Small intestine (tissue), 7 donors: ENCODE measurements around the gene NEK10. TPM values are rescaled to one million over a fixed set of nuclear protein-coding genes. Genes with fewer than 3 reads are reported as not detected.

ENCODE experiments used
- DNase-seq, 2 donors: peaks; one replicate each; pipeline versions ENCODE4 v3.0.0 to v3.0.0-alpha.2; 2013
- FAIRE-seq: peaks from 2 replicates; lab custom pipeline; 2012; peaks lifted over from hg19 to GRCh38; lab: Jason Lieb, UNC
- H3K27ac ChIP-seq, 3 donors: one replicate each; pipeline ENCODE4 v1.5.1; 2013; ENCODE audit warnings: low read length in 2 of 3, mild to moderate bottlenecking in 2 of 3, control low read depth in 1 of 3, inconsistent platforms in 1 of 3, low read depth in 1 of 3, moderate library complexity in 1 of 3
- H3K27me3 ChIP-seq, 3 donors: one replicate each; pipeline ENCODE4 v1.6.1; 2013; ENCODE audit warnings: low read length in 3 of 3, inconsistent platforms in 1 of 3; ENCODE audit not compliant: control insufficient read depth in 3 of 3, insufficient read depth in 3 of 3
- H3K36me3 ChIP-seq, 3 donors: one replicate each; pipeline ENCODE4 v1.6.1; 2013; ENCODE audit warnings: low read length in 3 of 3, inconsistent platforms in 1 of 3, low read depth in 1 of 3, mild to moderate bottlenecking in 1 of 3, moderate library complexity in 1 of 3; ENCODE audit not compliant: control insufficient read depth in 3 of 3, insufficient read depth in 2 of 3
- H3K4me1 ChIP-seq, 3 donors: one replicate each; pipeline ENCODE4 v1.6.1; 2013; ENCODE audit warnings: low read length in 2 of 3, inconsistent platforms in 1 of 3, low read depth in 1 of 3, mild to moderate bottlenecking in 1 of 3, moderate library complexity in 1 of 3; ENCODE audit not compliant: control insufficient read depth in 3 of 3, insufficient read depth in 2 of 3
- H3K4me3 ChIP-seq, 3 donors: one replicate each; pipeline ENCODE4 v1.5.1; 2013; ENCODE audit warnings: low read length in 3 of 3, control low read depth in 1 of 3, inconsistent platforms in 1 of 3, low read depth in 1 of 3, mild to moderate bottlenecking in 1 of 3, moderate library complexity in 1 of 3
- H3K9me3 ChIP-seq, 2 donors: one replicate each; pipeline ENCODE4 v1.6.1; 2013; ENCODE audit warnings: low read depth in 1 of 2, low read length in 1 of 2; ENCODE audit not compliant: control insufficient read depth in 2 of 2, insufficient read depth in 1 of 2
- WGBS, 3 donors: extraction: QIAGEN DNeasy Blood & Tissue Kit; methylation state at CpG; one replicate each; pipeline ENCODE4 v1.1.7; 2013; 5-methylcytosine and 5-hydroxymethylcytosine counted together
- polyA plus RNA-seq, 4 donors: library from polyadenylated mRNA; stranded (reverse) in 3 of 4; unstranded in 1 of 4; fragments of 200-250 nt in 3 of 4; fragments of 120-200 nt in 1 of 4; gene quantifications; one replicate each; pipeline versions ENCODE4 v1.2.1 to v1.2.3, GENCODE V29; 2013
- donor health status: healthy with polysubstance abuse.
- donor health status: control.
- donor health status: control.
- donor health status: Bipolar disorder and iron deficiency.
- donor health status: healthy.

The NEK10 gene
- polyA plus RNA-seq, 4 donors: 0.30 to 3.6 (median 0.67) TPM

DNA sequence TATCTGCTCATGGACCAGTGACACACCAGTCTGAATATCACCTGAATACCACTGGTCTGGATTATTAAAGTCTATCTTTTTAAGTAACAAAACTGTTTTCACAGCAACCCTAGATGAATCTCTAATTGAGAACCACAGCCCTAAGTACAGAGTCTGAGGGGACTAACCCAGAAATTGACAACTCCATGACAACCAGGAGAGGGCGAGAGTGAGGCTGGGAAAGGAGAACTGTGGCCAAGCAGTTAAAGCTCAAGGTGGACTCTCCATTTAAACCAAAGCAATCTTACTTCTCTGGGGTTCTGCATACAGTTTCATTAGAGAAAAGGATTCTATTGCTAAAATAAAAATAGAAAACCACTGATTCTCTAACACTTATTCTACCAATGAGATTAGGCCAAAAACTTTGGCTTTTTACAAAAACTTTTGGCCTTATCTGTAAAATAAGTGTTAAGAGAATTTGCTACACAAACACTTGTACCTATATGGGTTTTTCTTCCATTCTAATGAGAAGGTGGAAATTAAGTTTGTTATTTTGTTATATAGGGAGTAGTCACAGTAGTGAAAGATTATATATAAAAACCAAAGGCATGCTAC, 11.4 kb downstream of the NEK10 start:
- no peak for FAIRE-seq
- peak; percentile 75 to 78 for DNase-seq
- H3K27me3 ChIP-seq: no peaks in the 10 kb centered on the region
- H3K27ac ChIP-seq: no peak overlapping the region
- WGBS, 3 donors: 8 to 45% (median 23%) methylated on average over 1 of the region's 1 CpG
- H3K9me3 ChIP-seq: no peaks in the 10 kb centered on the region
- no peak overlapping the region for H3K4me3 ChIP-seq
- peaks cover 3 to 21% (median 4%) of the 10 kb centered on the region in 3 donors for H3K4me1 ChIP-seq
- no peaks in the 10 kb centered on the region for H3K36me3 ChIP-seq

DNA sequence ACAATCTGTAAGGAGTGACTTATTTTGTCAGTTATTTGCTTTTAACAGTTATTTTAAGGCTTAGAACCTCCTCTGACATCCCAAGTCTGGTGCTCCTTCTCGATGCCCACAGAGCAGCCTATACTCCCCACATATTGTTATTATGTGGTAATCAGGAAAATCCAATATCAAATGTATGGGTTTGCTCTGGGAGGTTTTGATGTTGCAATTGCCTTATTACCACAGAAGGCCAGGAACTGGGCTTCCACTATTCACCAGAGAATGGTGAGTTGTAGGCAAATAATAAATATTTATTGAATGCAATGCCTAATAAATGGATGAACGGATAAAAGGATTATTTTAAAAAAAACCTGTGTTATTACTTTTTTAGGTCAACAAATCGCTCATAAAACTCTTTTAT, 12.2 kb downstream of the NEK10 start:
- FAIRE-seq: no peak

DNA sequence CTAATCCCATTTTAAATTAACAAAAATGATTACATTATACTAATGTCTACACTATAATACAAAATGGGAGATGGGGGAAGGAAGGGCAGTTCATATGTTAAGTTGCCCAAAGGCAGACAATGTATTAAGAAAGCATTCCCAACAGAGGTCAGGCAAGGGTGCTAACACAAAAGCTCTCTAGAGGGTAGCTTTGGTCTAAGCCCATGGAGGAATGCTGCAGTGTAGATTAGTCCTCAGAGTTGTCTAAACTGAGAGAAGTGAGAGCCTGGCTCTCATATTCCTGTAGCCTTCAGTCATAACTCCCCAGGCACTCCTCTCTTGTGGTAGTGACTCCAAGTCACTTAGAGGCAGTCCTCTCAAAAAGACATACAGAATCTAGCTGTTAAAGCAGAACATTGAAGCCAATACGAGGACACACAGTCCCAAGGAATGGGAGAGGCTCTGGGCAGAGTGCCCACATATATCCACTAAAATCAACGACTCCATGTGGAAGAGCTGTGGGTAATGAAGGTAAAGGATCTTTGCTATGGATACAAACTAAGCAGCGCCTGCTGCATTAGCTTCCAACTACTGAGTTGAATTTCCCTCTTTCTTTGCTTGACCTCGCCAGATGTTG, 14.5 kb downstream of the NEK10 start:
- Histone ChIP-seq H3K9me3 (no peaks in the 10 kb centered on the region), H3K4me3 (no peak overlapping the region), H3K27me3 (no peaks in the 10 kb centered on the region), H3K36me3 (no peaks in the 10 kb centered on the region), H3K27ac (no peak overlapping the region), H3K4me1 (peaks cover 0 to 8% (median 3%) of the 10 kb centered on the region in 3 donors)
- WGBS, 3 donors: 56 to 62% (median 56%) methylated on average over 4 of the region's 4 CpGs
- DNase-seq (peak in 1 of 2 donors; percentile 47), FAIRE-seq (no peak)

More for the DNA sequence above, 12.2 kb downstream of the NEK10 start:
- DNase-seq: no peak
- WGBS, 3 donors: 82 to 85% (median 84%) methylated on average over 3 of the region's 3 CpGs
- H3K4me1 ChIP-seq: peaks cover 3 to 21% (median 4%) of the 10 kb centered on the region in 3 donors
- no peak overlapping the region for H3K4me3 ChIP-seq
- H3K36me3 ChIP-seq: no peaks in the 10 kb centered on the region
- no peak overlapping the region for H3K27ac ChIP-seq
- H3K27me3 ChIP-seq: no peaks in the 10 kb centered on the region
- H3K9me3 ChIP-seq: no peaks in the 10 kb centered on the region

DNA sequence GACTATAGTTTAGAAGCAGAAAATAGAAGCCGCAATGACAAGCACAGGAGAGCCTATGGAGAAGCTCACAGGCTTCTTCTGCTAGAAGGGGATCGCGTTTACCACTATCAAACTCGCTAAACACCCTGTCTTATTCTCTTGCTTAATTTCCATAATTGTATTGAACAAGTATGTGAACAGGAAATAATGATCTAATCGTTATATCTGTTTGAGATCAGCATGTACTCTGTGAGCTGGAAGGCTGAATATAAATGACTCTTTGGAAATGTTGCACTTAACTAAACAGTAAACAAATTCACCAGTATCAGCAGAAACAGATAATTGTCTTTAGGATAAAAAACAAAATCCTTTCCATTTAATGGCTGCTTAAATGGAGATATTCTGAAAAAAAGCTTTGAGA, 15.0 kb downstream of the NEK10 start:
- Histone ChIP-seq H3K4me3 (no peak overlapping the region), H3K27ac (no peak overlapping the region), H3K4me1 (peaks cover 0 to 8% (median 3%) of the 10 kb centered on the region in 3 donors), H3K9me3 (no peaks in the 10 kb centered on the region), H3K27me3 (no peaks in the 10 kb centered on the region), H3K36me3 (no peaks in the 10 kb centered on the region)
- FAIRE-seq (no peak), DNase-seq (no peak)
- 62 to 70% (median 68%) methylated on average over 5 of the region's 5 CpGs for WGBS, 3 donors

DNA sequence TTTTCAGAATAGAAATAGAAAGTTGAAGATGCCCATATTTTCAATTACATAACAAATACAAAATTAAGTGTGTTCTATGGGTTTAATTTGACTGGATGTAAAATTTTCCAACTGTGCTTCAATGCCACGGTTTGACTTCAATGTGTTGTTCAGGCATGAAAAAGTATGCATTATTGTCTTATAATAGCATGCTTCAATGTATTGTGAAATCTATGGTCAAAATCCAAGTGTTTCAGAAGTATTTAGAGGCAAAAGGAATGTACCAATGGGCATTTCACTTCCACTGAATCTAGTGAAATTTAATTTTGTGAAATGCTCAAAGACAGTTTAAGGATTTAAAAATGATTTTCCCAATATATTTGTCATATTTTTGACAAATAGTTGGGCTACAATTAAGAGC, 16.0 kb downstream of the NEK10 start:
- no peaks in the 10 kb centered on the region for H3K36me3 ChIP-seq
- H3K27ac ChIP-seq: no peak overlapping the region
- no peaks in the 10 kb centered on the region for H3K27me3 ChIP-seq
- WGBS, 3 donors: 84 to 90% (median 85%) methylated on average over 1 of the region's 1 CpG
- no peak for FAIRE-seq
- no peak overlapping the region for H3K4me3 ChIP-seq
- peaks cover 0 to 3% (median 2%) of the 10 kb centered on the region in 3 donors for H3K4me1 ChIP-seq
- DNase-seq: no peak
- no peaks in the 10 kb centered on the region for H3K9me3 ChIP-seq

DNA sequence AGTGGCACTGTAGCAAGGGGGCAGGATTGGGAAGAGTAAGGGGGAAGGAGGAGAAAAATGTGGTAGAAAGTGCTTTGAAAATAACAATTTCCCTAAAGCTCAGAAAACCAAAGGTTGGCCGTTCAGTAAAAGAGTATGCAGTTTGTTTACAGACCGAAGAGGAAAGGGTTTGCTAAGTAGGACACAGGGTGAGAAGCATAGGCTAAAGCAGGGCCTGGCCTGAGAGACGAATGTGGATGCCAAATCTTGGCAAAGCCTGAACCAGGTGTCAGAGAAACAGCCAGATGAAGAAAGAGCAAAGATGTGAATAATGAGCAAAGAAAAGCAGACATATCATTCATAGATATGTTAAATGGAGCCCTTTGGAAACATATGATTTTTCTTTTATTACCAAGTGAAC, 17.1 kb downstream of the NEK10 start:
- H3K27ac ChIP-seq: no peak overlapping the region
- H3K27me3 ChIP-seq: no peaks in the 10 kb centered on the region
- FAIRE-seq: no peak

DNA sequence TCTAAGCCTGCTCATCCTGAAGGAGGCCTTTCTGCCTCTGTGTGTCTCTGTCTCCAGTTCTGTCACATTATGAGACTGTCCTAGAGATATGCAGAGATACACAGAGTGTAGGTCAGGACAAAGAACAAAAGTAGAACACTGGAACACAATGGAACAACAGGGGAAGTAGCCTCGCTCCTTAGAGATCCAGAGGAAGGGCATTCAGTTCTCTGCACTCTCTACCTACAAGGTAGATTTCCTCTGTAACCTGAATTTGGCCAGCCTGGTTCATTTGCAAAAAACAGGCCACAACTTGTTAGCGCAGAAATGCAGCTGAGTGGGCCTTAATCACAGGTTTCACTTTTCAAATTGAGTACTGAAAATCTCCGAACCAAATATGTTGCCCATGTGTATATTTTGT, 19.4 kb downstream of the NEK10 start:
- DNase-seq (no peak), FAIRE-seq (no peak)
- H3K36me3 ChIP-seq: no peaks in the 10 kb centered on the region
- H3K27me3 ChIP-seq: no peaks in the 10 kb centered on the region
- 62 to 81% (median 78%) methylated on average over 3 of the region's 3 CpGs for WGBS, 3 donors
- H3K4me1 ChIP-seq: peaks cover 0 to 8% (median 3%) of the 10 kb centered on the region in 3 donors
- no peak overlapping the region for H3K27ac ChIP-seq
- no peaks in the 10 kb centered on the region for H3K9me3 ChIP-seq
- no peak overlapping the region for H3K4me3 ChIP-seq

More for the DNA sequence above, 17.1 kb downstream of the NEK10 start:
- H3K36me3 ChIP-seq: no peaks in the 10 kb centered on the region
- 80 to 90% (median 83%) methylated on average over 3 of the region's 3 CpGs for WGBS, 3 donors
- peaks cover 0 to 3% (median 0%) of the 10 kb centered on the region in 3 donors for H3K4me1 ChIP-seq
- H3K4me3 ChIP-seq: no peak overlapping the region
- H3K9me3 ChIP-seq: no peaks in the 10 kb centered on the region
- DNase-seq: no peak

DNA sequence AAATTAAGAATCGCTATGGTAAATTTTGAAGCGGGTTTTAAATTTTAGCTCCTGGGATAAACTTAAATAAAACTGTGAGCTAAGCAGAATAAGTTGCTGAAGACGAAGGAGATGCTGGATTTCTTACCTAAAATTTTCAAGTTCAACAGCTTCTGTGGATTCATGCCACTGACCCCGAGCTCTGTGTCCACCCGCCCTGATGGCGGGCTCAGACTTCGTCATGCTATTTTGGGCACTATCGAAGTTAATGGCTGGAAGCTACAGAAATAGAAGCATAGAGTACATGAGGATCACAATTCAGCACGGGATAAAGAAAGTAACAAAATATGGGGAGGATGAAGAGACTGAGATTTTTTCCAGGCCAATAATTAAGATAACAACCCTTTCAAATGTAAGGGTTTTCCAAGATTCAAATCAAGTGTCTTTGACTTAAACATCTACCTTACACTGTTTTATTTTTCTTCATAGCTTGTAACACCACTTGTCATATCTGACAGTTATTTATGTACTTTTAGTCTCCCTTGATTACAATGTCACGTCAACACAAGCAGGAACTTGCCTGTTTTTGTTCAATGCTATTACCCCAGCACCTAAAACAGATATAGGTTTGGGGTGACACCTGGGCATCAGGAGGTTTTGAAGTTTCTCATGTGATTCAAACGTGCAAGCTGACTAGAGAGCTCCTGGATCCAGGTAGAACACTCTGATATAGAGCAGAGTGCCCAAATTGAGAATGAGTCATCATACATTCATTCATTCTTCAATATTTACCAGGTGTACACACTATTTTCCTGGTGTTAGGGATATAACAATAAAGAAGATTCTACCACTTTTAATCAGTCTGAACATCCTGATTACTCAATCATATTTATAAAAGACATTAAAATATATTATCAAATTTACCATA, 23.0 kb downstream of the NEK10 start:
- Histone ChIP-seq H3K9me3 (no peaks in the 10 kb centered on the region), H3K27me3 (no peaks in the 10 kb centered on the region), H3K4me1 (peaks cover 0 to 6% (median 3%) of the 10 kb centered on the region in 3 donors), H3K4me3 (no peak overlapping the region), H3K27ac (no peak overlapping the region), H3K36me3 (no peaks in the 10 kb centered on the region)
- FAIRE-seq: no peak
- 79 to 87% (median 84%) methylated on average over 11 of the region's 11 CpGs for WGBS, 3 donors
- no peak for DNase-seq
